Heart left ventricle (tissue), 13 donors: Measurements from ENCODE around the gene RAB44.
"Not testable (repeated sequence)": the region's sequence is repeated elsewhere in the genome, so short reads cannot be mapped to it uniquely, and the experiment has no call there.

Experiments
- POLR2A ChIP-seq, 2 donors: fragments of 450-650 bp; IDR thresholded peaks; one replicate each; pipeline ENCODE4 v1.6.1; 2017; ENCODE audit warnings: antibody characterized with exemption in 2 of 2, mild to moderate bottlenecking in 2 of 2, moderate library complexity in 2 of 2
- TF ChIP-seq, protein P1 (sequence below), 12 donors: fragments of 200-600 bp; sonication (generic) in 4 of 12; IDR thresholded peaks; one replicate each; pipeline versions ENCODE4 v1.5.0 to v1.8.0; 2018 to 2022; ENCODE audit warnings: antibody characterized with exemption in 12 of 12, mild to moderate bottlenecking in 5 of 12
- donor health status: ischemic (EF 13 %, LVEDD 7.1; RV severe dilation, severe dysfunction).
- donor health status: DM: no; HTN: yes; CAD: no.
- donor health status: DM: no; HTN: no; CAD: no.
- donor health status: ischemic (EF 25% LVEDD 6.9; RV normal size, moderate dysfunction).
- donor health status: ischemic (EF 25% LVEDD 5.7; RV mildly dilated, moderate dysfunction).
- donor health status: ischemic (EF 35%, LVEDD 5.7; RV mildly dilated, moderate dysfunction).
- donor health status: nonischemic (EF 11% LVEDD 7.7; RV severe dilation, severe dysfunction).
- donor health status: DM: yes; HTN: yes; CAD: no.
- donor health status: PGD.
- donor health status: ischemic (EF 29% LVEDD 5.4; RV normal size, mild dysfunction).
- donor health status: nonischemic (EF 23%, LVEDD 6.1; RV moderate dilation, normal function).

GRCh38 chr6:36723992-36724391 lies 26.4 kb downstream of the RAB44 start:
- TF ChIP-seq, protein P1, sequence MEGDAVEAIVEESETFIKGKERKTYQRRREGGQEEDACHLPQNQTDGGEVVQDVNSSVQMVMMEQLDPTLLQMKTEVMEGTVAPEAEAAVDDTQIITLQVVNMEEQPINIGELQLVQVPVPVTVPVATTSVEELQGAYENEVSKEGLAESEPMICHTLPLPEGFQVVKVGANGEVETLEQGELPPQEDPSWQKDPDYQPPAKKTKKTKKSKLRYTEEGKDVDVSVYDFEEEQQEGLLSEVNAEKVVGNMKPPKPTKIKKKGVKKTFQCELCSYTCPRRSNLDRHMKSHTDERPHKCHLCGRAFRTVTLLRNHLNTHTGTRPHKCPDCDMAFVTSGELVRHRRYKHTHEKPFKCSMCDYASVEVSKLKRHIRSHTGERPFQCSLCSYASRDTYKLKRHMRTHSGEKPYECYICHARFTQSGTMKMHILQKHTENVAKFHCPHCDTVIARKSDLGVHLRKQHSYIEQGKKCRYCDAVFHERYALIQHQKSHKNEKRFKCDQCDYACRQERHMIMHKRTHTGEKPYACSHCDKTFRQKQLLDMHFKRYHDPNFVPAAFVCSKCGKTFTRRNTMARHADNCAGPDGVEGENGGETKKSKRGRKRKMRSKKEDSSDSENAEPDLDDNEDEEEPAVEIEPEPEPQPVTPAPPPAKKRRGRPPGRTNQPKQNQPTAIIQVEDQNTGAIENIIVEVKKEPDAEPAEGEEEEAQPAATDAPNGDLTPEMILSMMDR (IDR thresholded peaks at IDR 0.05): not testable (repeated sequence)
- not testable (repeated sequence) for TF ChIP-seq POLR2A (IDR thresholded peaks at IDR 0.05)
